Activated CD8-positive, alpha-beta memory T cell treated with anti-CD3 and anti-CD28 coated beads, Interleukin-2, amount 50 U/mL, for 24 hours (primary cell): Measurements from ENCODE around the gene HDAC7.
"Not testable (repeated sequence)": the region's sequence is repeated elsewhere in the genome, so short reads cannot be mapped to it uniquely, and the experiment has no call there.

Source experiments
- DNase-seq: peaks from one replicate; pipeline ENCODE4 v3.0.0-alpha.2; 2020; ENCODE audit errors: extremely low read depth

The HDAC7 gene

DNA sequence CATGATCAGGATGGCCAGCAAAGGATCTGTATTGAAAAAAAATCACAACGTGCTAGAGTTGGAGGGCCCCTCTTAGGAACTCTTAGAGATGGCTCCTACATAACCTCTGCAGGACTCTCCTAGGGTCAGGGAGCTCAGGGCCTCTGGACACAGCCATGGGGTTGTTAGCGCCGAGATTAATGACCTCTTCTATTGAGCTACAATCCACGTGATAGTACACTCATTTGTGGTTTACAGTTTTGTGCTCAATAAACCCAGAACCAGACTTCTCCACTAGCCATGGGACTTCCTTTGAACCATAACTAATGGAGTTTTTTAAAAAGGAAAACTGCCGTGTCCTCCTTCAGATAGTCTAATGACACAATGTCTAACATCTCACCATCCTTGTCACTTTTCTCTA lies 29.6 kb upstream of the HDAC7 start:
- no peak for DNase-seq

GRCh38 chr12:47848853-47849252 lies 29.1 kb upstream of the HDAC7 start:
- DNase-seq, result no peak

GRCh38 chr12:47846294-47846996 lies 26.7 kb upstream of the HDAC7 start:
- no peak for DNase-seq

DNA sequence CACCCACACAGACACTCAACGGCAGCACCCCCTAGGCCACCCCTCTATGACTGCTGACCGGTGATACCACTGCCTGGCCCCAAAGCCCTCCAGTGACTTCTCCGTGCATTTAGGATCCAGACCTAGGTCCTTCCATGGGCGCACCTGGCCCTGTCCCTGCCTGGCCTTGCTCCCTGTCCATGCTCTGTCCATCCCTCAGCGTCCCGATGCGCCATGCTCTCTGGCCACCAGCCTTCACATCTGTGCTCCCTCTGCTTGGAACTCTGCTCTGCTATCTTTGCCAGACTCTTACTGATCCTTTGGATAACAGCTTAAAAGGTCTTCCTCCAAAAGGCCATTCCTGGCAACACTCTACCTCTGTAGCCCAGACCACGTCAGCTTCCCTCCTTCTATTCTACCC lies 25.4 kb upstream of the HDAC7 start:
- DNase-seq, result no peak

- DNase-seq, result no peak
Observed at GRCh38 chr12:47844264-47845019, 24.7 kb upstream of the HDAC7 start.

DNA sequence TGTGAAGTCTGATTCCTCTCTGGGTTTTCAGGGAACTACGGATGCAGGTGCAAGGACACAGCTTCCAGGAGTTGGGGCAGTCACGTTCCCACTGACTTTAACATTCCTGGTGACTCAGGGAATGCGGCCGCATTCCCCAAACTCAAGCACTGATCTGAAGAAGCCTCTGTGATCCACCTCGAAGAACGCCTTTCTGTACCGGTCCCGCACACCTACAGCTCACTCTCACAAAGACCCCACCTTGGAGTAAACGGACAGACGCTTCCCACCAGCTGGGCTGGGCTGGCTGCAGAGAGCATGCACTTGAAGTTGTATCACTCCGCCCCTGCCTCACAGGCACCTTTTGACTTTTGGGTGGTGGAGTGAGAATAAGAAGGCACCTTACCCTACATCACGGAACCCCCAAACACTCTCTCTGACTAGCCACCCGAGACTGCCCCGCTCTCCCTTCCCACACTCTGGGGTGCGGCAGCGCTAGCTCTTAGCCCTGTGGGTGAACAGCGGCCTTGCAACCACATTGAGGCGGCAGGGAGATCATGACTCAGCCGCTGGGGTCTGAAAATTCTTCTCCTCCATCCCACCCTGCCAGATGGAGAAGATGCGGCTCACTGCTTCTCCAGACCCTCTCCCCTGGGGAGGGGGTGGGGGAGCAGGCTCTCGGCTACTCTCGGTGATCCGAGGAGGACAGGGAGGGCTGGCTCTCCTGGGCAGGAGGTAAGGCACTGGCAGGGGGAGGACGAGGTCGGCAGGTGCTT lies 23.7 kb upstream of the HDAC7 start:
- DNase-seq, result no peak

- DNase-seq, result not testable (repeated sequence)
Observed at GRCh38 chr12:47842543-47842942, 22.8 kb upstream of the HDAC7 start.

DNA sequence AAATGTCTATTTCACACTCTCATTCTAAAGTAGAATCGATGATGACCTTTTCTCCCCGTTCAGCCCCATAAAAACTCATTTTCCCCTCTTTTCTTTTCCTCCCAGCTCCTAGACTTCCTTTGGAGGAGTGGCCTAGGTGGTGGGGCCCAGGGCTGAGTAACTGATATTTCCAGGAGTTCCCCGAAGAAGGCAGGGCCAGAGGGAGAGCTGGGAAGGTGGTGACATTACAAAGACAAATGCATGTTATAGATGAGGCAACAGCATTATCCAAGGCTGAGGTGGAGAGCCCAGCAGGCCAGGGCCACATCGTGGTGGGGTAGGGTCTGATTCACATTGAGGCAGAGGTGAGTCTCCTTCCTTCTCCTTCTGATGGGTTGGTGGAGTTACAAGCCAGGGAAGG lies 22.2 kb upstream of the HDAC7 start:
- DNase-seq, result no peak

DNA sequence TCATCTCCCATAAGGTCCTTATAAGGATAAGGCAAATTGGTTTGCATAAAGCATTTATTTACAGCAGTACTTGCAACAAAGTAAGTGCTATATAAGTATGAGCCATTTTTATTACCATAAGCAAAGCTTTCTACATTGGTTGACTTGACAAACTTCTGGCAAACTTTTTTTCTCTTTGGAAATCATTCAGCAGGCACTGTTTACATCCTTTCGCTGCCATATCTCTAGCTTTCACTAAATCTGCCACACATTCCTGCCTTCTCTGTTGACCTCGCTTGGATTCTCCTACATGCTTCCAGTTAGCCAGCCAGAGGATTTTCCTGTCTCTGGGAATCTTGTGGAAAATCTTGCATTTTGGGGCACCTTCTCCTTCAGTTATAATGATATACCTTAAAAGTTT lies 21.8 kb upstream of the HDAC7 start:
- DNase-seq, result no peak

GRCh38 chr12:47840571-47840970 lies 20.9 kb upstream of the HDAC7 start:
- DNase-seq, result no peak

DNA sequence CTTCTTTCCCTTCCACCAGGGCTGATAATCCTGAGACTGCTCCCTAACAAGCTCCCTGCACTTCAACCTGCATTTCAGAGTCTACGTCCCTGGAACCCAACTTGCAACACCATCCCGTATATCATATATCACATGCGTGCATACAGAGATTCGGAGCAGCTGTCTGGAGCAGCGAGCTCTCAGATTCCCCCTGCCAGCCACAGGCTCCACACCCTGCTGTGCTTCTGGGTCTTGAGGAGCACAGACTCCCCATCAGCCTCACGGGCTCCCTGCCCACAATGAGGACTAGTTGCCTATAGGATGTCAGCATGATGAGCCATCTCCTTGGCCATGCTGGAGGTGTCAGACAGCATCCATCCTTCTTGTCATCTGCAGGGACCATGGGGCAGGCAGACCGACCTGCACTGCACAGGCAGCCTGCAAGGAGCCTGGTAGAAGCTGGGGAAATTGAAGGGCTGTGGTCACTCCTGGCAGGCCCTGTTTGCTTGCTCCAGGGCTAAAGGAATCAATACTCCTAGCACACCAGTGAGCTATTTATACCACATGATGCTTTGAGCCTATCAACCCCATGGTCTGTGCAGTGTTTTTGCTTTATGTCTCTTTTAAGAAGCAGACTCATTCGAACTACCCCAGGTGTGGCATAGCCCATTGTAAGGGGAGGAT lies 19.6 kb upstream of the HDAC7 start:
- DNase-seq, result no peak

DNA sequence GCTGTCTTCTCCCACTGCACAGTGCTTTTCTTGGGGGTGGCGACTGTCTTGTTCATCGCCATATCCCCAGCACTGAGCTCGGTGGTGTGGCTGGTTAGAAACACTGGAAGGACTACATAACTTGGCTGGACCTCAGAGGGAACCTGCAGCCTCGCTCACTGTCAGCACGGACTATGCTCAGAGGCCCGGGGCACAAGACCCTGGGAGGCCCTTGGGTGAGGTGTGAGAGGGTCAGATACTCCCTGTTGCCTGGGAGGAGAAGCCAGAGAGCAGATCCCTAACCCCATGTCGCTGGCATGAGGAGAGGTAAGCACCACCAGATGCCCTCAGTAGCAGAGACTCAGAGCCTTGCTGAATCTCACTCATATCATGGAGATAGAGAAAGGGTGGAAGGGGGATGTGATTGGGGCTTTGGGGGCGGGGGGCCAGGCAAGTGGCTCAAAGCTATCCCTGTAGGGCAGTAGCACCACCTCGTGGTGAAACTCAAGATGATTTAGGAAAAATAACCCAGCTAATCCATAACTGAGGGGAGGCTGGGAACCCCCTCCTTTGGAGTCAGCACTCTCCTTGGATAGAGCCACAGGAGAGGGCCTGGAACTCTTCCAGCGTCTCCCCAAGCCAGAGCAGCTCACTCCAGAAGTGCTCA lies 18.7 kb upstream of the HDAC7 start:
- no peak for DNase-seq

GRCh38 chr12:47837190-47838171 lies 17.8 kb upstream of the HDAC7 start:
- no peak for DNase-seq

DNA sequence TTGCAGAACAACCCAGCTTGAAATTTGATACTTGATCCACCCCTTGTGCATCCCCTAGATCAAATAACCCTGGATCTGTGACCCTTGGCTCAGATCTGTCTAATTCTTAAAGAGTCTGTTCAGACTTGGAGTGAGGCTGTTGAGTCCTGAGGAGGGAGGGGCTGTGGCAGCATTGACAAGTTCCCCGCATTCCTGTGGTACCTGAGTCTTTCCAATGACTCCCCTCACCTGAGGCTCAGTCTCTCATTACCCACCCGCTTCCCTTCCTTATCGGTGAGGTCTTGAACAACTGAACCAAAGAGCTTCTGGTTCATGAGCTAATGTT lies 16.1 kb upstream of the HDAC7 start:
- no peak for DNase-seq

- no peak for DNase-seq
Observed at GRCh38 chr12:47835006-47835830, 15.5 kb upstream of the HDAC7 start.

GRCh38 chr12:47834199-47834903 lies 14.6 kb upstream of the HDAC7 start:
- DNase-seq, result no peak

DNA sequence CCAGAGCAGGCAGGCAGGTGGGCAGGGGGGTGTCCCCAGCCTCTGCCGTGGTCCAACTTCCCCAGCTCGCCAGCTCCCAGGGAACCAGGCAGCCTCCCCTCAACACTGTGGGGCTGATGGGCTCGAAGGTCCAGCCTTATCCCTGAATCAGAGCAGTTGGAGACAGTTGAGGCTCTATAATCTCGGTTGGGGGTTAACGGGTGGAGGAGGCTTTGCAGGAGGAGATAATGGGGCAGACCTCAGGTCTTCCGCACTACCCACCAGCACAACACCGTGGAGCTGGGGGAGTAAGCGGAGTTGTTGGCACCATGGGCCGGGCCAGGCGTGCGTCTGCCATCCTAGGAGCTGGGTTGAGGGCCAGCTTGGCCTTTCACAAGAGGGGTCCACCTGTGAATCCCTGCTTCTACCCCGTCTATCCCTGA lies 13.9 kb upstream of the HDAC7 start:
- DNase-seq, result no peak

- peak; percentile 53 for DNase-seq
Observed at GRCh38 chr12:47832263-47832933, 12.7 kb upstream of the HDAC7 start.

DNA sequence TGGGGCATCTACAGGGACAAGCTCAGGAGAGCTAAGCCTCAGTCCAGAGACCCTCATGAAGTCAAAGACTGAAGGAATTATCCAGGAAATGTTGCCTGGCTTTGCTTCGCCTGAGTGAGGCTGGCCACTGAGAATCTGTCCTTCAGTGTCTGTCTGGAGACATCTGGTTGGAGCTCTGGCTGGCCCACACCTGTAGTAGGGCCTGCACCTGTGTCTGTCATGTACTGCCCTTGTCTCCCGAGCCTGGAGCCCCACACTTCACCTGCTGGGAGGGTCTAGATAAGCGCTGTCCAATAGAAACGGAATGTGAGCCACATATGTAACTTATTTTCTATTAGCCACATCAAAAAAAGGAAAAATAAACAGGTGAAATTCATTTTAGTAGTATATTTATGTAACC lies 9.9 kb upstream of the HDAC7 start:
- no peak for DNase-seq
